22Rv1 (cell line): ENCODE results near the gene LAYN.

Experiments
- CTCF ChIP-seq: fragments of 450-650 bp; IDR thresholded peaks from 2 replicates; pipeline ENCODE4 v1.5.1; 2017; ENCODE audit warnings: mild to moderate bottlenecking
- ZFX ChIP-seq: fragments of 450-650 bp; IDR thresholded peaks from 2 replicates; pipeline ENCODE4 v1.6.1; 2017; ENCODE audit warnings: antibody characterized with exemption, borderline replicate concordance

- TF ChIP-seq CTCF: no peak
- no peak for TF ChIP-seq ZFX
Observed at GRCh38 chr11:111526501-111526900, 14.0 kb upstream of the LAYN start.
